KMS-11 (cell line): ENCODE data around the gene AKT1S1.

Source experiments
- H2AFZ ChIP-seq: fragments of 200-600 bp; sonication (generic); 2 replicates; pipeline ENCODE4 v1.6.1; 2016; ENCODE audit warnings: antibody characterized with exemption, mixed run types, low read depth
- H3K27ac ChIP-seq: fragments of 200-600 bp; sonication (generic); 2 replicates; pipeline ENCODE4 v1.6.1; 2016; ENCODE audit warnings: mild to moderate bottlenecking, mixed run types
- H3K27me3 ChIP-seq: fragments of 200-600 bp; sonication (generic); 2 replicates; pipeline ENCODE4 v1.6.1; 2017; ENCODE audit warnings: mild to moderate bottlenecking, low read depth, mixed run types, moderate library complexity; ENCODE audit not compliant: insufficient read depth
- H3K36me3 ChIP-seq: fragments of 200-600 bp; sonication (generic); 2 replicates; pipeline ENCODE4 v1.6.1; 2017; ENCODE audit warnings: mild to moderate bottlenecking, mixed run types; ENCODE audit not compliant: insufficient read depth
- H3K4me1 ChIP-seq: fragments of 200-600 bp; sonication (generic); 2 replicates; pipeline ENCODE4 v1.6.1; 2016; ENCODE audit warnings: mild to moderate bottlenecking, low read depth, mixed run types; ENCODE audit not compliant: poor library complexity, severe bottlenecking
- H3K4me2 ChIP-seq: fragments of 200-600 bp; sonication (generic); 2 replicates; pipeline ENCODE4 v1.7.0; 2016; ENCODE audit warnings: mild to moderate bottlenecking, mixed run types
- H3K4me3 ChIP-seq: fragments of 200-600 bp; sonication (generic); IDR thresholded peaks from 2 replicates; pipeline ENCODE4 v1.6.1; 2017; ENCODE audit warnings: low read depth, low read length, mixed read lengths; ENCODE audit not compliant: insufficient read depth
- H3K79me2 ChIP-seq: fragments of 200-600 bp; sonication (generic); 2 replicates; pipeline ENCODE4 v1.6.1; 2016; ENCODE audit warnings: low read depth, mixed run types; ENCODE audit not compliant: insufficient read depth
- H3K9ac ChIP-seq: fragments of 200-600 bp; sonication (generic); 2 replicates; pipeline ENCODE4 v1.6.1; 2016; ENCODE audit warnings: mild to moderate bottlenecking, mixed run types
- H4K20me1 ChIP-seq: fragments of 200-600 bp; sonication (generic); 2 replicates; pipeline ENCODE4 v1.6.1; 2016; ENCODE audit warnings: mild to moderate bottlenecking, mixed run types; ENCODE audit not compliant: insufficient read depth
- CTCF ChIP-seq: fragments of 200-600 bp; sonication (generic); conservative IDR thresholded peaks from 2 replicates; pipeline ENCODE4 v1.6.1; 2017; ENCODE audit warnings: low read depth, mild to moderate bottlenecking, antibody characterized with exemption, low read length, moderate library complexity, mixed read lengths

Gene AKT1S1

DNA sequence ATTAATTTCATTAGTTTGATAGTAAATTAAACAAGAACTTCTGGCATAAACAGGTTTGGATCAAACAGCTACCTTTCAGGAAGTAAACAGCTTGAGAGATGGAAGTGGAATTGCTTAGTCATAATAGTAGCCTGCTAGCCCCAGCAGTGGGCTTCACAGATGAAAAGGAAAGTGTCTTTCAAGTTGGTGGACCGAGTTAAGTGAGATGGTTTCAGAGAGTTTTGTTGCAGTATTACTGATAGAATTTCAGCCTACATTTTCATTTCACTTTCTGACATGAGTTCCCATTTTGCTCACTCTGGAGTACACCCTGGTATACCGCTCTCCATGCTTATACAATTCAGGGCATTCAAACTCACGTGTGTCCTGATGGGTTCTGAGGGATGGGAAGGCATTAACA, 28.2 kb downstream of the AKT1S1 start:
- Histone ChIP-seq H3K9ac (no peak overlapping the region), H3K4me1 (peaks cover 71% of the 10 kb centered on the region), H2AFZ (no peak overlapping the region), H3K27me3 (no peaks in the 10 kb centered on the region), H3K27ac (peak overlapping the region; percentile 2; the same call in 1 of the 2 replicates), H3K36me3 (no peaks in the 10 kb centered on the region), H3K4me2 (peak overlapping the region; percentile 32; the same call in 1 of the 2 replicates), H3K79me2 (peaks cover 28% of the 10 kb centered on the region), H3K4me3 (no peak overlapping the region), H4K20me1 (no peaks in the 10 kb centered on the region)
- no peak for TF ChIP-seq CTCF

GRCh38 chr19:49847731-49848696, 29.1 kb downstream of the AKT1S1 start:
- Histone ChIP-seq H3K27me3 (no peaks in the 10 kb centered on the region), H3K4me1 (peaks cover 73% of the 10 kb centered on the region), H3K9ac (no peak overlapping the region), H3K4me2 (peak overlapping the region; percentile 32; the same call in 1 of the 2 replicates), H3K36me3 (no peaks in the 10 kb centered on the region), H3K79me2 (peaks cover 19% of the 10 kb centered on the region), H4K20me1 (no peaks in the 10 kb centered on the region), H2AFZ (no peak overlapping the region), H3K4me3 (no peak overlapping the region), H3K27ac (peak overlapping the region; percentile 2; the same call in 1 of the 2 replicates)
- no peak for TF ChIP-seq CTCF

DNA sequence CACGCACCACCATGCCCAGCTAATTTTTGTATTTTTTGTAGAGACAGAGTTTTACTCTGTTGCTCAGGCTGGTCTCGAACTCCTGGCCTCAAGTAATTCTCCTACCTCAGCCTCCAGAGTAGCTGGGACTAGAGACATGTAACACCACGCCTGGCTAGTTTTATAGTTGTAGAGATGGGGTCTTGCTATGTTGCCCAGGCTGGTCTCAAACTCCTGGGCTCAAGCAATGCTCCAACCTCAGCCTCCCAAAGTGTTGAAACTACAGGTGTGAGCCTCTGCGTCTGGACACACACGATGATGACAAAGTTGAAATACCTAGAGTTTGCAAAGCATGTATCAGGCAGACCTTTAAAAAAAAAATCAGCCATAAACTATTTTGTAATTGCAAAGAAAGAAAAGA, 30.7 kb downstream of the AKT1S1 start:
- no peak overlapping the region; the same call in 1 of the 2 replicates for H3K4me2 ChIP-seq
- H3K4me3 ChIP-seq: no peak overlapping the region
- peaks cover 62% of the 10 kb centered on the region for H3K4me1 ChIP-seq
- H2AFZ ChIP-seq: no peak overlapping the region
- H4K20me1 ChIP-seq: no peaks in the 10 kb centered on the region
- no peaks in the 10 kb centered on the region for H3K27me3 ChIP-seq
- H3K27ac ChIP-seq: no peak overlapping the region
- no peak overlapping the region for H3K9ac ChIP-seq
- TF ChIP-seq CTCF: no peak
- H3K36me3 ChIP-seq: no peaks in the 10 kb centered on the region
- H3K79me2 ChIP-seq: peaks cover 5% of the 10 kb centered on the region; the same call in 1 of the 2 replicates

DNA sequence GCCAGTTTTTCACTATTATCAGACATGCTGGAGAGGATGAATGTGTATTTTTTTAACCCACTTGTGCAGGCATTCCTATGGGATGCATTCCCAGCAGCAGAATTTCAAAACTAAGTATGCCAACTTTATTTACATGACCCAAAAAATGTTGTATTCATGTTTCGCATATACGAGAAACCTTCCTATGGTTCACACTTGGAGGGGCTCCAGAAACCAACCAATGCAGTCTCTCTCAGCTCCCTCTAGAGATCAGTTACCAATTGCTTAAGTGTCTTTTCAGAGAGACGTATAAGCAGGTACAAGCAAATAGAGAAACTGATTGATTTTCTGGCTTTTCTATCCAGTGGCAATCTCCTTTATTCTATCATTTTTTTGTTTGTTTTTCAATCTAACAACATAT, 31.7 kb downstream of the AKT1S1 start:
- H3K79me2 ChIP-seq: peaks cover 5% of the 10 kb centered on the region; the same call in 1 of the 2 replicates
- peak overlapping the region; percentile 48 for H3K27ac ChIP-seq
- H3K9ac ChIP-seq: no peak overlapping the region
- H3K4me3 ChIP-seq: no peak overlapping the region
- H3K36me3 ChIP-seq: no peaks in the 10 kb centered on the region
- TF ChIP-seq CTCF: no peak
- peaks cover 62% of the 10 kb centered on the region for H3K4me1 ChIP-seq
- no peaks in the 10 kb centered on the region for H3K27me3 ChIP-seq
- H2AFZ ChIP-seq: no peak overlapping the region
- H4K20me1 ChIP-seq: no peaks in the 10 kb centered on the region
- peak overlapping the region; percentile 53 for H3K4me2 ChIP-seq
